ENCODE data around the gene ABLIM2. TPM values are rescaled to one million over a fixed set of nuclear protein-coding genes. Genes with fewer than 3 reads are reported as not detected.

The ABLIM2 gene
- total RNA-seq, 1 experiment from 2014 or later: 1.0 TPM

DNA sequence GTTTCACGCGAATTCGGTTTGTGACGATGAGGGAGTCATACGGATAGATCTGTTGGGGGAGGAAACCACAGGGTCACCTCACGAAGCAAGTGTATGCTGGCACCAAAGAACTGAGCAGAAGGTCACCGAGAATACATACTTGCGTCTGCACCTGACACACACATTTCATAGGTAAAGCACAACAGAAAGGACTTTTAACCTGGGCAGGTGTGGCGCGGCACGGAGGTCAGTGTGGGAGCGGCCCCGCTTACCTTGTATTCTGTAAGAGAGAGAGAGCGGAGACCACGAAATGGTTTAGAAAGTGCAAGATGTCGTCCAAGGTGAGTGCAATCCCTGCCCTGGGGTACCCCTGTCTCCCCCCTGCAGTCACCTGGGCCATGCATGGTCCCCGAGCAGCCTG lies 175.3 kb downstream of the ABLIM2 start:
- no peak for TF ChIP-seq CTCF (conservative IDR thresholded peaks at IDR 0.05)
- no peak overlapping the region for H2BK120ac ChIP-seq (ENCODE audit: low read depth, low read length, poor library complexity, severe bottlenecking)
- no CpG with 5 or more reads among the region's 17 CpGs for WGBS (ENCODE audit: extremely low coverage, insufficient read length, low lambda C conversion rate)

More for the DNA sequence above, 175.3 kb downstream of the ABLIM2 start:
- Histone ChIP-seq H2AFZ (ENCODE audit: low read length) (no peak overlapping the region), H2AK5ac (ENCODE audit: insufficient read length, low read length) (no peak overlapping the region), H3K9me3 (ENCODE audit: control insufficient read depth, low read depth, low read length) (no peaks in the 10 kb centered on the region), H3K23me2 (ENCODE audit: insufficient read length, low read depth, low read length, poor library complexity, severe bottlenecking) (no peaks in the 10 kb centered on the region), H3T11ph (ENCODE audit: low read length) (no peak overlapping the region), H3K4me1 (ENCODE audit: insufficient read depth, low read length) (peaks cover 13% of the 10 kb centered on the region; the same call in 1 of the 2 replicates), H3K4ac (ENCODE audit: low read depth, low read length) (no peak overlapping the region), H3K27ac (ENCODE audit: insufficient read length, low read depth, low read length) (no peak overlapping the region), H2BK5ac (ENCODE audit: insufficient read length, low read length) (no peak overlapping the region), H3K79me1 (ENCODE audit: insufficient read depth, low read depth, low read length, poor library complexity, severe bottlenecking) (no peaks in the 10 kb centered on the region), H4K8ac (replicated peaks; ENCODE audit: insufficient read length, low read depth, low read length) (no peak overlapping the region), H3K4me2 (ENCODE audit: insufficient read depth, insufficient read length, low read length) (no peak overlapping the region), H4K20me1 (ENCODE audit: control insufficient read depth, insufficient read depth, insufficient read length) (no peaks in the 10 kb centered on the region), H3K14ac (ENCODE audit: insufficient read depth, low read length) (no peak overlapping the region), H4K91ac (ENCODE audit: insufficient read length, low read depth, low read length) (no peak overlapping the region), H3K56ac (ENCODE audit: insufficient read length, low read depth, low read length) (no peak overlapping the region), H3K18ac (ENCODE audit: insufficient read length, low read depth, low read length) (no peak overlapping the region), H3K79me2 (ENCODE audit: insufficient read depth, low read length) (no peaks in the 10 kb centered on the region), H2BK15ac (ENCODE audit: low read depth, low read length) (no peak overlapping the region), H3K27me3 (ENCODE audit: insufficient read depth, low read length) (no peaks in the 10 kb centered on the region), H4K5ac (ENCODE audit: insufficient read length, low read depth, low read length) (no peak overlapping the region), H3K9ac (ENCODE audit: extremely low read depth, insufficient read length, low read length) (no peak overlapping the region), H2BK12ac (ENCODE audit: insufficient read length, low read depth, low read length) (no peak overlapping the region), H3K23ac (ENCODE audit: insufficient read length, low read depth, low read length) (no peak overlapping the region), H2BK20ac (ENCODE audit: low read depth, low read length, poor library complexity, severe bottlenecking) (no peak overlapping the region)
- no peak overlapping the region; a peak in 1 of 7 replicates for H3K27ac Mint-ChIP-seq
- peaks cover 0 to 4% (median 3%) of the 10 kb centered on the region in 3 experiments; a peak in 2 of 7 replicates for H3K36me3 Mint-ChIP-seq (ENCODE audit: insufficient read depth in 1 of 3, low read depth in 3 of 3)
- H3K4me1 Mint-ChIP-seq: peaks cover 25 to 28% of the 10 kb centered on the region in 2 experiments
- no peak overlapping the region; a peak in 1 of 5 replicates for H3K4me3 Mint-ChIP-seq
- peaks cover 0 to 5% of the 10 kb centered on the region in 2 experiments; a peak in 3 of 5 replicates for H3K9me3 Mint-ChIP-seq
- no peaks in the 10 kb centered on the region for H3K27me3 Mint-ChIP-seq (ENCODE audit: low read depth)
- no peak for DNase-seq
